ENCODE measurements around the gene UBAP2L. TPM values are rescaled to one million over a fixed set of nuclear protein-coding genes. Genes with fewer than 3 reads are reported as not detected.
A peak's percentile ranks its signal among the peaks of the same experiment; 100 is the strongest.

Gene UBAP2L
- total and polyA plus RNA-seq, 9 of the 15 experiments (the other 6 are each of a cell fraction or from before 2014, with no cell fraction given), result 75.0 to 245 (median 119) TPM

GRCh38 chr1:154186852-154187501, 33.8 kb upstream of the UBAP2L start (continued):
- TF ChIP-seq FOXK2 (conservative IDR thresholded peaks at IDR 0.05 in 1 of 2, IDR thresholded peaks at IDR 0.05 in 1 of 2; ENCODE audit: low read depth in 2 of 2) (peak; percentile 82 to 89; a peak in 3 of 4 replicates), ZNF766 (CRISPR knock-in tag; conservative IDR thresholded peaks at IDR 0.05) (peak; percentile 78), ZBTB8A (IDR thresholded peaks at IDR 0.05; ENCODE audit: partially characterized antibody) (no peak), FOXA1 (IDR thresholded peaks at IDR 0.05; ENCODE audit: borderline replicate concordance) (peak; percentile 96), NR2C2 (CRISPR knock-in tag; IDR thresholded peaks at IDR 0.05) (no peak), NR2C2 (tag; IDR thresholded peaks at IDR 0.05) (peak; percentile 73), KAT8 (IDR thresholded peaks at IDR 0.05; ENCODE audit: low read depth) (no peak), HOMEZ (CRISPR knock-in tag; IDR thresholded peaks at IDR 0.05) (no peak), CTCFL (IDR thresholded peaks at IDR 0.05; ENCODE audit: borderline replicate concordance, insufficient read depth, low read depth, low read length, poor library complexity, severe bottlenecking) (no peak), MEF2A (IDR thresholded peaks at IDR 0.05; ENCODE audit: control insufficient read depth, low read depth, low read length) (no peak), CBX5 (IDR thresholded peaks at IDR 0.05; ENCODE audit: borderline replicate concordance, low read depth) (no peak), TCF3 (CRISPR knock-in tag; IDR thresholded peaks at IDR 0.05) (peak; percentile 79), RBM14 (IDR thresholded peaks at IDR 0.05; ENCODE audit: borderline replicate concordance, insufficient read depth, low read depth, low read length) (no peak), ZNF780A (CRISPR knock-in tag; IDR thresholded peaks at IDR 0.05) (no peak), PBX2 (CRISPR knock-in tag; IDR thresholded peaks at IDR 0.05; ENCODE audit: low read depth) (no peak), PBX2 (tag; conservative IDR thresholded peaks at IDR 0.05; ENCODE audit: low read depth) (no peak), ZNF717 (CRISPR knock-in tag; IDR thresholded peaks at IDR 0.05) (no peak), TARDBP (IDR thresholded peaks at IDR 0.05) (no peak)
